K562 (cell line): ENCODE data around the gene TBXA2R. TPM values are rescaled to one million over a fixed set of nuclear protein-coding genes. Genes with fewer than 3 reads are reported as not detected.

Experiments used
- ATF3 ChIP-seq, 2 experiments: fragments of 450-650 bp in 1 of 2; sonication (generic) in 1 of 2; formaldehyde crosslinking in 1 of 2; IDR thresholded peaks in 1 of 2; conservative IDR thresholded peaks in 1 of 2; 2 replicates each; pipeline versions ENCODE4 v1.6.1 to v1.8.1; 2016 to 2023; ENCODE audit warnings: mild to moderate bottlenecking in 2 of 2, moderate library complexity in 2 of 2, inconsistent platforms in 1 of 2, missing genetic modification reagents in 1 of 2
- ELF2 ChIP-seq: fragments of 250-450 bp; sonication (Bioruptor Pico); IDR thresholded peaks from 2 replicates; pipeline ENCODE4 v1.5.0; 2021; ENCODE audit warnings: mild to moderate bottlenecking
- HNRNPK ChIP-seq: fragments of 200-400 bp; formaldehyde crosslinking; IDR thresholded peaks from one replicate; pipeline ENCODE4 v1.6.1; 2018; ENCODE audit warnings: mild to moderate bottlenecking, low read depth, low read length; ENCODE audit not compliant: poor library complexity, severe bottlenecking
- HSF4 ChIP-seq: fragments of 250-450 bp; sonication (Bioruptor Pico); IDR thresholded peaks from 2 replicates; pipeline ENCODE4 v2.1.2; 2022; ENCODE audit warnings: mild to moderate bottlenecking, moderate library complexity, borderline replicate concordance
- MCM2 ChIP-seq: fragments of 450-650 bp; IDR thresholded peaks from 2 replicates; pipeline ENCODE4 v1.6.1; 2017; ENCODE audit warnings: low read depth, mild to moderate bottlenecking
- MTF1 ChIP-seq: fragments of 250-450 bp; sonication (Bioruptor Pico); IDR thresholded peaks from 2 replicates; pipeline ENCODE4 v1.9.0; 2021; ENCODE audit warnings: moderate library complexity, mild to moderate bottlenecking, inconsistent platforms, borderline replicate concordance
- NFIX ChIP-seq: fragments of 250-450 bp; sonication (Bioruptor Pico); IDR thresholded peaks from 2 replicates; pipeline ENCODE4 v1.4.0; 2020; ENCODE audit warnings: low read depth, mild to moderate bottlenecking, moderate library complexity
- RBM15 ChIP-seq: fragments of 200-400 bp; formaldehyde crosslinking; IDR thresholded peaks from 2 replicates; pipeline ENCODE4 v1.6.1; 2018; ENCODE audit warnings: mild to moderate bottlenecking, low read length, moderate library complexity; ENCODE audit not compliant: insufficient read depth
- RNF2 ChIP-seq: sonication (generic); IDR thresholded peaks from 2 replicates; pipeline ENCODE4 v1.6.1; 2016
- ZBTB40 ChIP-seq, 2 experiments: fragments of 450-650 bp in 1 of 2; sonication (generic) in 1 of 2; formaldehyde crosslinking in 1 of 2; IDR thresholded peaks; 2 replicates each; pipeline versions ENCODE4 v1.7.1 to v1.9.0; 2016 to 2022; ENCODE audit warnings: inconsistent platforms in 1 of 2, mild to moderate bottlenecking in 1 of 2, missing genetic modification reagents in 1 of 2
- ZNF551 ChIP-seq: fragments of 250-450 bp; sonication (Bioruptor Pico); IDR thresholded peaks from 2 replicates; pipeline ENCODE4 v1.5.0; 2021; ENCODE audit warnings: mild to moderate bottlenecking, moderate library complexity
- ZNF584 ChIP-seq: fragments of 200-800 bp; sonication (Bioruptor generic); IDR thresholded peaks from 2 replicates; pipeline ENCODE4 v1.6.1; 2016; ENCODE audit warnings: low read depth, mild to moderate bottlenecking, missing genetic modification characterization, missing compliant biosample characterization
- ZNF639 ChIP-seq, 2 experiments: fragments of 200-800 bp in 1 of 2; sonication (Bioruptor generic) in 1 of 2; sonication (generic) in 1 of 2; formaldehyde crosslinking in 1 of 2; IDR thresholded peaks in 1 of 2; conservative IDR thresholded peaks in 1 of 2; 2 replicates each; pipeline versions ENCODE4 v1.5.0 to v1.6.1; 2016 to 2020; ENCODE audit warnings: missing compliant biosample characterization in 1 of 2, missing genetic modification characterization in 1 of 2, missing genetic modification reagents in 1 of 2
- polyA plus RNA-seq, 8 experiments: library from polyadenylated mRNA; depleted of rRNA in 4 of 8; stranded (reverse) in 5 of 8; unstranded in 3 of 8; fragments of >200 nt; fragmentation: Nextera tagmentation in 2 of 8; fragmentation: Illumina TruSeq in 1 of 8; extraction: Ambion mirVana in 2 of 8; extraction: Trizol in 1 of 8; gene quantifications; 2 replicates each; pipeline versions ENCODE4 v1.2.1 to v1.2.3, GENCODE V29; 2011 to 2014; ENCODE audit warnings: inconsistent platforms in 1 of 8, missing spikeins in 1 of 8
- total RNA-seq, 7 experiments: library from RNA; depleted of rRNA in 6 of 7; stranded (reverse); fragments of >200 nt in 6 of 7; fragmentation: Illumina TruSeq in 2 of 7; extraction: Trizol in 2 of 7; gene quantifications; 2 replicates each; pipeline versions ENCODE4 v1.2.1 to v1.2.3, GENCODE V29; 2011 to 2021; ENCODE audit warnings: low replicate concordance in 1 of 7

Gene TBXA2R
- total and polyA plus RNA-seq, 9 of the 15 experiments (the other 6 are each of a cell fraction or from before 2014, with no cell fraction given), result 1.5 to 24.0 (median 2.8) TPM

GRCh38 chr19:3580156-3580934, 26.3 kb downstream of the TBXA2R start (continued):
- TF ChIP-seq ATF3 (IDR thresholded peaks at IDR 0.05), result peak; percentile 96
- TF ChIP-seq ATF3 (CRISPR knock-in tag; conservative IDR thresholded peaks at IDR 0.05), result 0 out of 2 replicates have a peak, but pooled peaks have one; percentile 25
- TF ChIP-seq ZNF639 (CRISPR knock-in tag; conservative IDR thresholded peaks at IDR 0.05 in 1 of 2, IDR thresholded peaks at IDR 0.05 in 1 of 2), result peak in 1 of 2 experiments; percentile 9; a peak in 1 of 4 replicates
- no peak for TF ChIP-seq NFIX (CRISPR knock-in tag)
- TF ChIP-seq ZBTB40 (IDR thresholded peaks at IDR 0.05), result no peak
- TF ChIP-seq ZBTB40 (CRISPR knock-in tag; IDR thresholded peaks at IDR 0.05), result no peak
- TF ChIP-seq ELF2 (CRISPR knock-in tag), result no peak
- no peak; the same call in 1 of the 2 replicates for TF ChIP-seq ZNF584
- no peak for TF ChIP-seq RNF2
- no peak for TF ChIP-seq ZNF551 (CRISPR knock-in tag)
- TF ChIP-seq RBM15, result no peak
- TF ChIP-seq MTF1 (CRISPR knock-in tag), result no peak
- no peak for TF ChIP-seq HSF4 (CRISPR knock-in tag)
- no peak for TF ChIP-seq MCM2
- TF ChIP-seq HNRNPK, result no peak
